Panc1 (cell line): Measurements from ENCODE around the gene CEP104. TPM values are rescaled to one million over a fixed set of nuclear protein-coding genes. Genes with fewer than 3 reads are reported as not detected.

ENCODE experiments used
- ATAC-seq: fragments of 200-7000 bp; cut with Tn5 transposase; 2 replicates; pipeline ENCODE4 v1.9.1; 2020; ENCODE audit warnings: mild to moderate bottlenecking, moderate library complexity
- BruUV-seq: library from RNA; stranded (reverse); fragments of 400-500 nt; replicated peaks from 2 replicates; lab custom pipeline; 2021; lab: Mats Ljungman, UMichigan
- CTCF ChIA-PET: fragments of 300-600 bp; sonication (Branson Sonifier 250); formaldehyde crosslinking; loops from one replicate; lab custom pipeline; 2022; ENCODE audit warnings: antibody characterized with exemption; lab: Charles Lee
- POLR2A ChIA-PET: fragments of 300-600 bp; sonication (Branson Sonifier 250); formaldehyde crosslinking; loops from one replicate; lab custom pipeline; 2022; ENCODE audit warnings: antibody characterized with exemption; lab: Charles Lee
- DNase-seq: peaks from one replicate; pipeline ENCODE4 v3.0.0-alpha.2; 2010; ENCODE audit warnings: low read depth, low spot score
- H3K27ac ChIP-seq: 2 replicates; pipeline ENCODE4 v1.5.1; 2011; ENCODE audit warnings: mild to moderate bottlenecking, low read length, inconsistent platforms
- H3K27me3 ChIP-seq: fragments of 200-500 bp; sonication (Bioruptor generic); 2 replicates; pipeline ENCODE4 v1.6.0; 2014; ENCODE audit warnings: low read length, inconsistent platforms; ENCODE audit not compliant: control insufficient read depth, insufficient read depth
- H3K36me3 ChIP-seq: fragments of 200-500 bp; sonication (Bioruptor generic); 2 replicates; pipeline ENCODE4 v1.5.1; 2014; ENCODE audit warnings: inconsistent platforms, mild to moderate bottlenecking, low read length, moderate library complexity; ENCODE audit not compliant: control insufficient read depth, insufficient read depth
- H3K4me1 ChIP-seq: 2 replicates; pipeline ENCODE4 v1.5.1; 2011; ENCODE audit warnings: inconsistent platforms, mild to moderate bottlenecking, low read length, moderate library complexity; ENCODE audit not compliant: control insufficient read depth, insufficient read depth
- H3K4me3 ChIP-seq, 2 experiments: 2 replicates each; pipeline ENCODE4 v1.5.1; 2011 to 2012; ENCODE audit warnings: low read depth in 2 of 2, low read length in 2 of 2, mild to moderate bottlenecking in 2 of 2, inconsistent platforms in 1 of 2, moderate library complexity in 1 of 2
- H3K9me3 ChIP-seq: fragments of 200-500 bp; sonication (Bioruptor generic); 2 replicates; pipeline ENCODE4 v1.5.1; 2014; ENCODE audit warnings: low read depth, mild to moderate bottlenecking, inconsistent platforms, low read length, moderate library complexity; ENCODE audit not compliant: control insufficient read depth, insufficient read depth
- POLR2AphosphoS5 ChIP-seq: IDR thresholded peaks from 2 replicates; pipeline ENCODE4 v1.6.1; 2012; ENCODE audit warnings: mild to moderate bottlenecking, low read depth, low read length, moderate library complexity
- SIN3A ChIP-seq: IDR thresholded peaks from 2 replicates; pipeline ENCODE4 v1.6.1; 2012; ENCODE audit warnings: low read depth, mild to moderate bottlenecking, low read length, moderate library complexity, borderline replicate concordance; ENCODE audit not compliant: insufficient read depth
- TCF7L2 ChIP-seq: IDR thresholded peaks from 2 replicates; pipeline ENCODE4 v1.6.1; 2011; ENCODE audit warnings: mild to moderate bottlenecking, low read depth, low read length, inconsistent platforms
- in situ Hi-C: cut with HindIII; loops from 2 replicates; pipeline ENCODE4 v1.10.0; 2016; ENCODE audit warnings: low sequenced_read_pairs, low pct_unique_long_range_greater_than_20kb
- intact Hi-C: fragments of 100-400 bp; cut with micrococcal nuclease; formaldehyde crosslinking; loops from one replicate; pipeline ENCODE4 v1.10.0; 2022; ENCODE audit not compliant: unreplicated experiment
- total RNA-seq: library from RNA; stranded (reverse); gene quantifications from one replicate; pipeline ENCODE4 v1.2.1, GENCODE V29; 2021; ENCODE audit not compliant: unreplicated experiment
- TF ChIP-seq, protein P1 (sequence below): fragments of 450-650 bp; IDR thresholded peaks from 2 replicates; pipeline ENCODE4 v1.5.1; 2017; ENCODE audit warnings: mild to moderate bottlenecking
- TF ChIP-seq, protein P2 (sequence below), 2 experiments: IDR thresholded peaks; 2 replicates each; pipeline ENCODE4 v1.6.1; 2011 to 2012; ENCODE audit warnings: low read depth in 2 of 2, control low read depth in 1 of 2, low read length in 1 of 2, mild to moderate bottlenecking in 1 of 2, moderate library complexity in 1 of 2; ENCODE audit not compliant: insufficient read depth in 1 of 2

The CEP104 gene
- total RNA-seq, 1 experiment from 2014 or later = 52.0 TPM

GRCh38 chr1:3888301-3888700 lies 31.3 kb upstream of the CEP104 start:
- Histone ChIP-seq H3K27ac (no peak overlapping the region), H3K4me1 (no peaks in the 10 kb centered on the region), H3K36me3 (peaks cover 15% of the 10 kb centered on the region), H3K9me3 (no peaks in the 10 kb centered on the region), H3K4me3 (no peak overlapping the region), H3K27me3 (no peaks in the 10 kb centered on the region)
- no TSS peak for BruUV-seq
- ChIA-PET POLR2A (no interaction called here), CTCF (no interaction called here)
- intact Hi-C loops = no loop called here
- TF ChIP-seq TCF7L2 (no peak), POLR2AphosphoS5 (no peak), SIN3A (no peak)
- TF ChIP-seq, protein P1, sequence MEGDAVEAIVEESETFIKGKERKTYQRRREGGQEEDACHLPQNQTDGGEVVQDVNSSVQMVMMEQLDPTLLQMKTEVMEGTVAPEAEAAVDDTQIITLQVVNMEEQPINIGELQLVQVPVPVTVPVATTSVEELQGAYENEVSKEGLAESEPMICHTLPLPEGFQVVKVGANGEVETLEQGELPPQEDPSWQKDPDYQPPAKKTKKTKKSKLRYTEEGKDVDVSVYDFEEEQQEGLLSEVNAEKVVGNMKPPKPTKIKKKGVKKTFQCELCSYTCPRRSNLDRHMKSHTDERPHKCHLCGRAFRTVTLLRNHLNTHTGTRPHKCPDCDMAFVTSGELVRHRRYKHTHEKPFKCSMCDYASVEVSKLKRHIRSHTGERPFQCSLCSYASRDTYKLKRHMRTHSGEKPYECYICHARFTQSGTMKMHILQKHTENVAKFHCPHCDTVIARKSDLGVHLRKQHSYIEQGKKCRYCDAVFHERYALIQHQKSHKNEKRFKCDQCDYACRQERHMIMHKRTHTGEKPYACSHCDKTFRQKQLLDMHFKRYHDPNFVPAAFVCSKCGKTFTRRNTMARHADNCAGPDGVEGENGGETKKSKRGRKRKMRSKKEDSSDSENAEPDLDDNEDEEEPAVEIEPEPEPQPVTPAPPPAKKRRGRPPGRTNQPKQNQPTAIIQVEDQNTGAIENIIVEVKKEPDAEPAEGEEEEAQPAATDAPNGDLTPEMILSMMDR = no peak
- TF ChIP-seq, protein P2, sequence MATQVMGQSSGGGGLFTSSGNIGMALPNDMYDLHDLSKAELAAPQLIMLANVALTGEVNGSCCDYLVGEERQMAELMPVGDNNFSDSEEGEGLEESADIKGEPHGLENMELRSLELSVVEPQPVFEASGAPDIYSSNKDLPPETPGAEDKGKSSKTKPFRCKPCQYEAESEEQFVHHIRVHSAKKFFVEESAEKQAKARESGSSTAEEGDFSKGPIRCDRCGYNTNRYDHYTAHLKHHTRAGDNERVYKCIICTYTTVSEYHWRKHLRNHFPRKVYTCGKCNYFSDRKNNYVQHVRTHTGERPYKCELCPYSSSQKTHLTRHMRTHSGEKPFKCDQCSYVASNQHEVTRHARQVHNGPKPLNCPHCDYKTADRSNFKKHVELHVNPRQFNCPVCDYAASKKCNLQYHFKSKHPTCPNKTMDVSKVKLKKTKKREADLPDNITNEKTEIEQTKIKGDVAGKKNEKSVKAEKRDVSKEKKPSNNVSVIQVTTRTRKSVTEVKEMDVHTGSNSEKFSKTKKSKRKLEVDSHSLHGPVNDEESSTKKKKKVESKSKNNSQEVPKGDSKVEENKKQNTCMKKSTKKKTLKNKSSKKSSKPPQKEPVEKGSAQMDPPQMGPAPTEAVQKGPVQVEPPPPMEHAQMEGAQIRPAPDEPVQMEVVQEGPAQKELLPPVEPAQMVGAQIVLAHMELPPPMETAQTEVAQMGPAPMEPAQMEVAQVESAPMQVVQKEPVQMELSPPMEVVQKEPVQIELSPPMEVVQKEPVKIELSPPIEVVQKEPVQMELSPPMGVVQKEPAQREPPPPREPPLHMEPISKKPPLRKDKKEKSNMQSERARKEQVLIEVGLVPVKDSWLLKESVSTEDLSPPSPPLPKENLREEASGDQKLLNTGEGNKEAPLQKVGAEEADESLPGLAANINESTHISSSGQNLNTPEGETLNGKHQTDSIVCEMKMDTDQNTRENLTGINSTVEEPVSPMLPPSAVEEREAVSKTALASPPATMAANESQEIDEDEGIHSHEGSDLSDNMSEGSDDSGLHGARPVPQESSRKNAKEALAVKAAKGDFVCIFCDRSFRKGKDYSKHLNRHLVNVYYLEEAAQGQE (IDR thresholded peaks at IDR 0.05; ENCODE audit: insufficient read depth in 1 of 2, low read depth in 2 of 2, low read length in 1 of 2) = no peak
- DNase-seq (no peak), ATAC-seq (no peak)
- in situ Hi-C loops = no loop called here

GRCh38 chr1:3886691-3887090 lies 29.7 kb upstream of the CEP104 start:
- in situ Hi-C loops = no loop called here
- Histone ChIP-seq H3K27me3 (no peaks in the 10 kb centered on the region), H3K9me3 (no peaks in the 10 kb centered on the region), H3K4me1 (no peaks in the 10 kb centered on the region), H3K36me3 (peaks cover 15% of the 10 kb centered on the region), H3K4me3 (no peak overlapping the region), H3K27ac (no peak overlapping the region)
- intact Hi-C loops = no loop called here
- CTCF ChIA-PET = interaction anchor here (0.8 kb wide), 1 partner anchor 29 kb away, joined by 3 read pairs; the partner anchor contains the start of genes CEP104 and DFFB
- ATAC-seq (peak; percentile 45; the same call in 1 of the 2 replicates), DNase-seq (no peak)
- BruUV-seq = no TSS peak
- TF ChIP-seq TCF7L2 (no peak), SIN3A (no peak), POLR2AphosphoS5 (no peak)
- TF ChIP-seq, protein P1 = no peak
- TF ChIP-seq, protein P2 (IDR thresholded peaks at IDR 0.05; ENCODE audit: insufficient read depth in 1 of 2, low read depth in 2 of 2, low read length in 1 of 2) = no peak
- POLR2A ChIA-PET = no interaction called here
